Measurements from ENCODE around the gene MRGPRD.

MRGPRD gene

DNA sequence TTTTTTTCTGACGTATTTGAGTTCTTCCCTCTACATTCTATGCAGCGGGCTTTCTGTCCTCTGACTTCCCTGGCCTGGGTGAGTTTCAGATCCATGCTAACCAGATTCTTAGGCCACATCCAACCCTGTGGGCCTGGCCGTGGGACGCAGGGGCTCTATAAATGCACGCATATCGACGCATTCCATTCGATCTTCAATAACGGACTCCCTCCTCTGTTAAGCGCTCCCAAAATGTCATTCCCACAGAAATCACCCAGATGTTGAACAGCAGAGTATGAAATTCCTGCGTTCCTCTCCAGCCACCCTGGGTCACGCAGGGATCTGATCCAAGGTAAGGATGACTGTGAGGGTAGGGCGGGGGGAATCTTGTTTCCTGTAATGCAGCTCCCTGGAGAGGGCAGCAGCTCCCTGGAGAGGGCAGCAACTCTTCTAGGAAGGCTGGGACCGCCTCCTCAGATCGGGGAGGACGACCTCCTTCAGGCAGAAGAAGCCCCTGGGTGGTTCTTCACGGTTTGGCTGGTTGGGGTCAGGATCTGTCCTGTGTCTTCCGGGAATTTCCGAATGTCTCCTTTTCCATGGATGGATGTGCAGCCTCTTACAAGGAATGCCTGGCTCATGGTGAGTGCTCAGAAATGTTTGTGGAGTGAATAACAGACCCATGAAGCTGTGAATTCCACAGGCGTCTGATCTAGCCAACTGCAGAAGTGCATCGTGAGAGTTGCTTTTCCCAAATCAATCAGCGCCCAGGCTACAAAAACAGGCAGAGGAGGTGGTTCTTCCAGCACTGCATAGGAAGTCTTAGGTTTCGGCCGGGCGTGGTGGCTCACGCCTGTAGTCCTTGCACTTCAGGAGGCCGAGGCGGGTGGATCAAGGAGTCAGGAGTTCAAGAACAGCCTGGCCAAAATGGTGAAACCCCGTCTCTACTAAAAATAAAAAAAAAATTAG is 12.2 kb downstream of the MRGPRD start:
- peak; percentile 53 for DNase-seq (ENCODE audit: low read depth, low spot score)

DNA sequence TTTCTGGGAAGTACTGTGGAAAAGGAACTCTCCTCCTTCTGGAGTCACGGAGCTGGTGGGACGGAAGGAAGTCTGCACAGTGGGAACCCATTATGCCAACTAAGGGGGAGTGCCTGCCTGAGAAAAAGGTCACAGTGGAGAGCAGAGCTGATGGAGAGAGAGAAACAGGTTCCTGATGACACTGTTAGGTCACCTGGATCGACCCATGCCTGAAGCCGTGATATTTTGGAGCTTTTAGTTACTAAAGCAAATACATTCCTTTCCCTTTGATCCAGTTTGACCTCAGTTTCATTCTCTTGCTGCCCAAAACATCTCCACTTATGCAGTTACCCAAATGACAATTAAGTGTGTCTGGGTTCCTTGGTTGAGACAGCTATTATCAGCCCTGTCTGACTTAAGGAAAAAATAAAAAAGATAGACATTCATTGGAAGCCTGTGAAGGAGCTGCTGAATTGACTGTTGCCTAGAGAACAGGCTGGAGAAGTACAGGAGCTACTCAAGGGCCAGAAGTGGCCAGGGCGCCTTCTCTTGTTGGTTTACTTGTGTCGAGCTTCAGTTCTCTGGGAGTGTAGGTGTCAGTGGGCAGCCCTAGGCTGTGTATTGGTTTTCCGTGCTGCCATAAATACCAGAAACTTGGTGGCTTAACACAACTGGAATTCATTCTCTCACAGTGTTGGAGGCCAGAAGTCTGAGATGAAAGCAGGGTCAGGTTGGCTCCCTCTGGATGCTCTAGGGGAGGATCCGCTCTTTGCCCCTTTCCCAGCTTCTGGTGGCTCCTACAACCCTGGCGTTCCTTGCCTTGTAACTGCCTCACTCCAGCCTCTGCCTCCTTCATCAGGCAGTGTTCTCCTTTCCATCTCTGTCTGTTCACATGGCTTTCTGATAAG is 13.6 kb downstream of the MRGPRD start:
- DNase-seq (ENCODE audit: low read depth, low spot score): peak; percentile 51

DNA sequence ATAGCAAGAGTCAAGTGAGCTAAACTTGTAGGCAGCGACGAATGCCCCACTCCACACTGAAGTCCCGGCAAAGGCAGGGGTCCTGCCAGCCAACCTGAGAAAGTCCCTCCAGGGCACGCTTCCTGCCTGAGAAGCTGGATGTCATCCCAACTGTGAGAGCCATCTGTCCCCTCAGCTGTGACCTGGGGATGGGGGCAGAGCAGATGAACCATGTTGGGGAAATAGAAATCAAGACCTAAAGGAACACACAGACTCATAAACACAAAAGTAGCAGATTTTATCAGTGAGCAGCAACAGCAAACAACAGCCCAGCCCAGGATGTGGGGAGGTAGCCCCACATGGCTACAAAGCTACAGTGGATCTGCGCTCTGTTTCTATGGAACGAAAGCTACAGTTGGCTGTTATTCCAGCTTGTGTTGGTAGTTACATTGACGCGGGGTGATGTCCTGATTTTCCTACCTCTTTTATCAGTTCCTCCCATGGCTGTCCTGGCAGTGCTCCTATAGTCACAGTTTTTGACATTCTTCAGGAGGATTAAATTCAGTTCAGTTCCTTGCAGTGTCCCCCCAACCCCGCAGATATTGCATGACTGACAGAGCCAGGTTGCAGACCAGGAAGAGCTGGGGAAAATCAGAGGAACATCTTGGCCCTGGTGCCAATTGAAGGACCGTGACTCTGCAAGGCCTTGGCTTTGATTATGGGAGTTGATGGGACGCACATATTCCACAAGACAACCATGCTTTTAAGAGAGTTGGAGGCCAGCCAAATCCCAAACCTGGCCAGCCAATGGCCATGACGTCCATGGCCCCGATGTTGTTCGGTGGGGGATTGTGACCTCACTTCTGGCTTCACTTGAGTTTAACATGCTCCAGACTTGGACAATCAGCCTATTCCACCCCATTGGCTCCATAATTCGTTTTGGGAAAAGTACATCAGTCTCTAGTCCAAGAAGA is 14.6 kb downstream of the MRGPRD start:
- no peak for DNase-seq (ENCODE audit: low read depth, low spot score)

GRCh38 chr11:68963779-68964178 is 17.0 kb downstream of the MRGPRD start:
- DNase-seq (ENCODE audit: low read depth, low spot score): no peak

- DNase-seq (ENCODE audit: low read depth, low spot score): no peak
Observed at GRCh38 chr11:68962527-68963250, 18.1 kb downstream of the MRGPRD start.

DNA sequence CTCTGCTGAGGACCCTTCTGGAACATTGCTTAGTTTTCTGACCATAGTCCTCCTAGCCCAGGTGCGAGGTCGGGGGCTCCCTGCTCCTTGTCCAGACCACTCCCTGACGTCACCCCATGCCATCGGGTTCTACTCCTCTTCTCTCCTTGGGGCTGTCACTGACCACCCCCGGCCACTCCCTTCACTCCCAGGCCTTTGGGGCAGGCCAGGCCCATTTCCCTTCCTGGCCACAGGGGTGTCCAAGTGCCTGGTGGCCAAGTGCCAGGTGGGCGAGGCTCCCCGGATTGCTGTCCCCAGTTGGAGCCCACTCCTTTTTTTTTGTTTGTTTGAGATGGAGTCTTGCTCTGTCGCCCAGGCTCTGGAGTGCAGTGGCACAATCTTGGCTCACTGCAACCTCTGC is 19.5 kb downstream of the MRGPRD start:
- DNase-seq (ENCODE audit: low read depth, low spot score): no peak

- DNase-seq (ENCODE audit: low read depth, low spot score): no peak
Observed at GRCh38 chr11:68960294-68961071, 20.3 kb downstream of the MRGPRD start.

DNA sequence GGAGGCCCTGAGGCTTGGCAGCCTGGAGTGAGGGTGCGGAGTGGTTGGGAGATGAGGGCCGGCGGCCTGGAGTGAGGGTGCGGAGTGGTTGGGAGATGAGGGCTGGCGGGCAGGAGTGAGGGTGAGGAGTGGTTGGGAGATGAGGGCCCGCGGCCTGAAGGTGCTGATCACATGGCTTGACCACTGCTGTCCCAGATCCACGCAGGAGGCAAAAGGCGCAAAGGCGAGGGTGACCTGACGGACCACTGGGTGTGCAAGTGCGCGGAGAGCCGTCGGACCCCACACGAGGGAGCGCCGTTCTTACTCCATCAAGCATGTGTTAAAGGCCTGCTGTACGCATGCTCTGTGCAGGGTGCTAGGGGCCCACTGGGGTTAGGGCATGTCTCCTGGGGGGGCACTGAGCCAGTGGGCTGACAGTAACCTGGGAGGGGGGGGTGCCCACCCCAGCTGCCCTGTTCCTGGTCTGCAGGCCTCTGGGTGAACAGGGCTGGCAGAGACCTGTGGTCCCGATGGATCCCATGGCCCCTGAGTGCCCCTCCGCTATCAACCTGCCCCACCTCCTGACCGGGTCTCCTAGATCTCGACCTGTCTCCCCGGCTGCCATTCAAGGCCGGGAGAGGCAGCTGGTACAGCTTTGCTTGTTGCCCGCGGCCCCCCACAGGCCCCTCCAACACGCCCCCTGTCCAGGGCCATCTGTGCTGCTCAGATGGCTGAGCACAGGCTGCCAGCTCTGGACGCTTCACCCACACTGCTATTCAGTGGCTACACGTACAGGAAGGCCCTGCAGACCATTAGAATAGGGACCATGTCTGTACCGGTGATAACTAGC is 21.1 kb downstream of the MRGPRD start:
- no peak for DNase-seq (ENCODE audit: low read depth, low spot score)

- no peak for DNase-seq (ENCODE audit: low read depth, low spot score)
Observed at GRCh38 chr11:68958211-68958610, 22.6 kb downstream of the MRGPRD start.

DNA sequence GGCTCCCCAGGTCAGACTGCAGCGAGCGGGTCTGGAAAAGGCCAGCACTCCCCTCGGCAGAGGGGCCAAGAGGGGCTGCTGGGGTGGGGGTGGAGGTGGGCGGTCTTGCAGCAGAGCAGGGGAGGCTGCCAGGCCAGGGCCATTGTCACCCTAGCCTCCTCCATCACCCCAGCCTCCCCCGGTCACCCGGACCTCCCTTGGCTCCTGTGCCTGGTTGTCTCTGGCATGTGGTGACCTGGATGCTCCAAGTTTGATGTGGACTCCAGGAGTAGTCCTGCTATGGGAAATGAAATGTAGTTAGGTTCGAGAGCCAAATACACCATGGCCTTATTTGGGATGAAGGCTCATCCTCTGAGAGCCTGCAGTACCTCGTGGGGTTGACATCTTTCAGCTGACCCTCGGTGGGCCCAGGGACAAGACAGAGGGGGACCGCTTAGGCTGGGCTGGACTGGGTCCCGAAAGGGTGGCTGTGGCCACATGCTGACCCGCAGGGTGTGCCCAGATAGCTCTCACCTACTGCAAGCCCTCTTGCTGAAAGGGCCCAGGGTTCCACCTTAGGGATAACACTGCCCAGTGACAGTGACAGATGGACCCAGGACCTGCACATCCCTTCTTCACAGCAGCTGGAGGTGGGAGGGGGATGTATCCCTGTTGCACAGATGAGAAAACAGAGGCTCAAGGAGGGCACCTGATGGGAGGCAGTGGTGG is 24.1 kb downstream of the MRGPRD start:
- DNase-seq (ENCODE audit: low read depth, low spot score): no peak

DNA sequence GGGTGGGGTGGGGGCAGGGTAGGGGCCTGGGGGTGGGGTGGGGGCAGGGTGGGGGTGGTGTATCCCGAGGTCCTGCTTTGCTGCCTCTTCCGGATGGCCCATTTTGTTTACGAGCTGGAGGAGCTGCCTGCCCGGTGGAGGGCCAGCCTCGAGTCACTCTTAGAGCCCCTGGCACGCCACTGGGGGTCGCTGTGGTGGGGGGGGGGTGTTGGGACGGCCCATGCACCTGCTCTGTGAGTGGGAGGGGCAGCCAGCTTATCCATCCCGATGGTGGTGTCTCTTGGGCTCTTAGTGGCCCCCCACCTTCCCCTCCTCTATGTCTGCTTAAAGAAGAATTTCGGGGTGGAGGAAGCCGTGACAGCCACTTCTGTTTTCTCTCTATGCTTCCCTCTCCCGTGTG is 24.6 kb downstream of the MRGPRD start:
- peak; percentile 40 for DNase-seq (ENCODE audit: low read depth, low spot score)

- no peak for DNase-seq (ENCODE audit: low read depth, low spot score)
Observed at GRCh38 chr11:68955607-68955958, 25.2 kb downstream of the MRGPRD start.

DNA sequence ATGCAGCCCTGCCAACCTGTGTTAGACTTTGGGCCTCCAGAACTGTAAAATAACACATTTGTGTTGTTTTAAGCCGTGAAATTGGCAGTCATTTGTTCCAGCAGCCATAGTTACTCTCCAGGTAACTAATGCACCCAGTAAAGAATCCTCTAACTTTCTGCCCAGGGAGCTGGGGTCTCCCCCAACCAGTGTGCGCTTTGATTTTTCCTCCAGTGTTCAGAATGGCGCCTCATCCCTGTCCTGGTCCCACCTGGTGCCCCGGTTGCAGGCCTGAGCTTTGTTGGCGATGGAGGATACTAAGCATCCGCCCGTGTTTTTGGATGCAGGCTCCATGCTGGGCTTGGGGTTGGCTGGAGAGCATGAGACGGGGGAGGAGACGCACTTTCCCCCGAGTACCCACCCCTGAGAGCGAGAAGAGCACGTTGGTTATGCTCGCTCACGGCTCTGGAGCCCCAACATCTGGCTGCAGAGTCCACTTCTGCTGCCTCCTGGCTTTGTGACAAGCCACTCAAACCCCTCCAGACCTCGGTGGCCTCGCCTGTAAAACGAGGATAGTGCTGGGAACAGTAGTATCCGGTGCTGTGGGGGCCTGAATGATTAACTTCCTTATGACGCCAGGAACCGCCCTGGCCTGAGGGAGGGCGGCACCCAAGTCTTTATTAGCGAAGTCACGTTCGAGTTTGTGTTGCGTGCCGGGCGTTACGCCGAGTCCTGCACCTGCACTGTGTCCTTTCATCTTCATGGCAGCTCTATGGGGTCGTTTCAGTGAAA is 25.8 kb downstream of the MRGPRD start:
- no peak for DNase-seq (ENCODE audit: low read depth, low spot score)

DNA sequence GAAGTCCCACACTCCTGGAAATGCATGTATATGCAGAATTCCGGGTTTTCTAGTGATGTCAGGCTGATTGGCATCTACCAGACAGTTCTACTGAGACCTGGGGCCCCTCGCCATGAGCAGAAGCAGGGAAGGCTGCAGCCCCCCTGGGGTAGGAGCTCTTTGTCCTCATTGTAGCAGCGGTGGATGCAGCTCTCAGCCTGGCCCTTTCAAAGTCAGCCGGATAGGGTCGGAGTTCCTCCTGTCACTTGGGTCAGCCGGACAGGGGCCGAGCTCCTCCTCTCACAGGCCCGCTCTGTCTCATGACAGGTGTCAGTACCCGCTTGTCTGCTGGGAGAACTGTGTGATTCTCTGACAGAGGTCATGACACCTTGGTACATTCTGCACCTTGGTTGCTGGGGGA is 30.0 kb downstream of the MRGPRD start:
- peak; percentile 53 for DNase-seq (ENCODE audit: low read depth, low spot score)

- peak; percentile 52 for DNase-seq (ENCODE audit: low read depth, low spot score)
Observed at GRCh38 chr11:68950270-68950669, 30.5 kb downstream of the MRGPRD start.

- no peak for DNase-seq (ENCODE audit: low read depth, low spot score)
Observed at GRCh38 chr11:68948935-68949334, 31.9 kb downstream of the MRGPRD start.

- no peak for DNase-seq (ENCODE audit: low read depth, low spot score)
Observed at GRCh38 chr11:68948496-68948895, 32.3 kb downstream of the MRGPRD start.

DNA sequence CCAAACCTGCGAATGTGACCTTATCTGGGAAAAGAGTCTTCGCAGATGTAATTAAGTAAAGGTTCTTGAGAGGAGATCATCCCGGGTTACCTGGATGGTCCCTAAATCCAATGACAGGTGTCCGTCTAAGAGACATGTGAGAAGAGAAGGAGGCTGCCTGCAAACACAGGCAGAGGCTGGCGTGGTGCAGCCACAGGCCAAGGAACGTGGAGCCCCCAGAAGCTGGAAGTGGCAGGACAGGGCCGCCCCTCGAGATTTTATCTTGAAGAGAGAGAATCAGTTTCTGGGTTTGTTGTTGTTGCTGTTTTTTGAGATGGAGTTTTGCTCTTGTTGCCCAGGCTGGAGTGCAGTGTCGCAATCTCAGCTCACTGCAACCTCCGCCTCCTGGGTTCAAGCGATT is 33.6 kb downstream of the MRGPRD start:
- DNase-seq (ENCODE audit: low read depth, low spot score): no peak

All from ELF-1 (cell line).